Vagina (tissue), 2 donors: ENCODE results near the gene PICALM. TPM values are rescaled to one million over a fixed set of nuclear protein-coding genes. Genes with fewer than 3 reads are reported as not detected.

Experiments
- DNase-seq, 2 donors: peaks; one replicate each; pipeline ENCODE4 v3.0.0-alpha.2; 2017; ENCODE audit errors: extremely low spot score in 2 of 2
- H3K27ac ChIP-seq: fragments of 200-600 bp; sonication (generic); one replicate; pipeline ENCODE4 v1.5.1; 2019
- H3K27me3 ChIP-seq: fragments of 200-600 bp; sonication (generic); one replicate; pipeline ENCODE4 v1.5.1; 2019
- H3K36me3 ChIP-seq, 2 donors: fragments of 200-600 bp; sonication (generic); one replicate each; pipeline ENCODE4 v1.5.1; 2017 to 2019
- H3K4me1 ChIP-seq: fragments of 200-600 bp; sonication (generic); one replicate; pipeline ENCODE4 v1.5.1; 2019
- H3K4me3 ChIP-seq, 2 donors: fragments of 200-600 bp; sonication (generic); 1 replicate in 1 of 2; 2 replicates in 1 of 2; pipeline ENCODE4 v1.5.1; 2016 to 2019
- H3K9me3 ChIP-seq: fragments of 200-600 bp; sonication (generic); one replicate; pipeline ENCODE4 v1.5.1; 2019
- POLR2A ChIP-seq, 2 donors: fragments of 450-650 bp; IDR thresholded peaks; one replicate each; pipeline ENCODE4 v1.6.1; 2017; ENCODE audit warnings: antibody characterized with exemption in 2 of 2, mild to moderate bottlenecking in 2 of 2, moderate library complexity in 2 of 2
- POLR2AphosphoS5 ChIP-seq, 2 donors: sonication (generic); formaldehyde crosslinking; IDR thresholded peaks; one replicate each; pipeline ENCODE4 v1.9.0; 2017; ENCODE audit warnings: antibody characterized with exemption in 2 of 2, mild to moderate bottlenecking in 2 of 2, low read depth in 1 of 2; ENCODE audit not compliant: insufficient read depth in 1 of 2
- intact Hi-C: fragments of 100-400 bp; cut with DNase I; formaldehyde crosslinking; loops from one replicate; pipeline ENCODE4 v1.15.1; 2023
- total RNA-seq: library from RNA; depleted of rRNA; stranded (reverse); fragments of >200 nt; gene quantifications from one replicate; pipeline ENCODE4 v1.2.3, GENCODE V29; 2016
- TF ChIP-seq, protein P1 (sequence below), 3 experiments: fragments of 450-650 bp in 2 of 3; fragments of 200-600 bp in 1 of 3; sonication (generic) in 1 of 3; IDR thresholded peaks; one replicate each; pipeline ENCODE4 v1.5.1; 2017 to 2019; ENCODE audit warnings: antibody characterized with exemption in 3 of 3, mild to moderate bottlenecking in 2 of 3, moderate library complexity in 2 of 3

The PICALM gene, protein sequence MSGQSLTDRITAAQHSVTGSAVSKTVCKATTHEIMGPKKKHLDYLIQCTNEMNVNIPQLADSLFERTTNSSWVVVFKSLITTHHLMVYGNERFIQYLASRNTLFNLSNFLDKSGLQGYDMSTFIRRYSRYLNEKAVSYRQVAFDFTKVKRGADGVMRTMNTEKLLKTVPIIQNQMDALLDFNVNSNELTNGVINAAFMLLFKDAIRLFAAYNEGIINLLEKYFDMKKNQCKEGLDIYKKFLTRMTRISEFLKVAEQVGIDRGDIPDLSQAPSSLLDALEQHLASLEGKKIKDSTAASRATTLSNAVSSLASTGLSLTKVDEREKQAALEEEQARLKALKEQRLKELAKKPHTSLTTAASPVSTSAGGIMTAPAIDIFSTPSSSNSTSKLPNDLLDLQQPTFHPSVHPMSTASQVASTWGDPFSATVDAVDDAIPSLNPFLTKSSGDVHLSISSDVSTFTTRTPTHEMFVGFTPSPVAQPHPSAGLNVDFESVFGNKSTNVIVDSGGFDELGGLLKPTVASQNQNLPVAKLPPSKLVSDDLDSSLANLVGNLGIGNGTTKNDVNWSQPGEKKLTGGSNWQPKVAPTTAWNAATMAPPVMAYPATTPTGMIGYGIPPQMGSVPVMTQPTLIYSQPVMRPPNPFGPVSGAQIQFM
- total RNA-seq, result 237 TPM

DNA sequence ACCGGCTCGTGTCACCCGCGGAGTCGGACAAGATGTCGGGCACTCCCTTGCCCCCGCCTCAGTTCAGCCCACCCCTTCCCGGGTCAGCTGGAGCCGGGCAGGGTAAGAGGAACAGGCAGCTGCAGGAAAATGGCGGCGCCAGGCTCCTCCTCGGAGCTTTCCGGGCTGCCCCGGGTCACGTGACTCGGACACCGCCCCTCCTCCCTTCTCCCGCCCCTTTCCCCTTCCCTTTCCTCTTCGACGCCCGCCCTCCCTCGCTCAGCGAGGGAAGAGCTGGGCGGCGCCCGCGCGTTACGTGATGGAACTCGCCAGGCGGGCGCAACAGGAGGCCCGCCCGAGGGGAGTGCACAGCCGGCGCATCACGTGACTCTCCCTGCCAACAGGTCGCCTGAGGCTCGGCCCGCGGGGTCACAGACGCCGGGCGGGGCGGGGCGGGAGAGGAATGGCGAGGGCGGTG is at the start of gene PICALM:
Gene PICALM (minus strand): TSS at position 134 of the 457 bp plus-strand sequence. CDS start 304 bp downstream, outside the sequence.
- intact Hi-C loops, result no loop called here
- peak within 1 kb of the TSS; percentile 91 to 98 for H3K4me3 ChIP-seq
- H3K4me1 ChIP-seq, result peaks cover 36% of the 10 kb centered on the region
- TF ChIP-seq POLR2A (IDR thresholded peaks at IDR 0.05), result peak in 1 of 2 donors; percentile 74
- TF ChIP-seq, protein P1, sequence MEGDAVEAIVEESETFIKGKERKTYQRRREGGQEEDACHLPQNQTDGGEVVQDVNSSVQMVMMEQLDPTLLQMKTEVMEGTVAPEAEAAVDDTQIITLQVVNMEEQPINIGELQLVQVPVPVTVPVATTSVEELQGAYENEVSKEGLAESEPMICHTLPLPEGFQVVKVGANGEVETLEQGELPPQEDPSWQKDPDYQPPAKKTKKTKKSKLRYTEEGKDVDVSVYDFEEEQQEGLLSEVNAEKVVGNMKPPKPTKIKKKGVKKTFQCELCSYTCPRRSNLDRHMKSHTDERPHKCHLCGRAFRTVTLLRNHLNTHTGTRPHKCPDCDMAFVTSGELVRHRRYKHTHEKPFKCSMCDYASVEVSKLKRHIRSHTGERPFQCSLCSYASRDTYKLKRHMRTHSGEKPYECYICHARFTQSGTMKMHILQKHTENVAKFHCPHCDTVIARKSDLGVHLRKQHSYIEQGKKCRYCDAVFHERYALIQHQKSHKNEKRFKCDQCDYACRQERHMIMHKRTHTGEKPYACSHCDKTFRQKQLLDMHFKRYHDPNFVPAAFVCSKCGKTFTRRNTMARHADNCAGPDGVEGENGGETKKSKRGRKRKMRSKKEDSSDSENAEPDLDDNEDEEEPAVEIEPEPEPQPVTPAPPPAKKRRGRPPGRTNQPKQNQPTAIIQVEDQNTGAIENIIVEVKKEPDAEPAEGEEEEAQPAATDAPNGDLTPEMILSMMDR (IDR thresholded peaks at IDR 0.05), result no peak
- TF ChIP-seq POLR2AphosphoS5 (IDR thresholded peaks at IDR 0.05; ENCODE audit: insufficient read depth in 1 of 2, low read depth in 1 of 2), result peak; percentile 97
- no peaks in the 10 kb centered on the region for H3K9me3 ChIP-seq
- H3K36me3 ChIP-seq, result no peaks in the 10 kb centered on the region
- DNase-seq, result peak; percentile 99
- H3K27me3 ChIP-seq, result no peaks in the 10 kb centered on the region
- peak within 1 kb of the TSS; percentile 97 for H3K27ac ChIP-seq

DNA sequence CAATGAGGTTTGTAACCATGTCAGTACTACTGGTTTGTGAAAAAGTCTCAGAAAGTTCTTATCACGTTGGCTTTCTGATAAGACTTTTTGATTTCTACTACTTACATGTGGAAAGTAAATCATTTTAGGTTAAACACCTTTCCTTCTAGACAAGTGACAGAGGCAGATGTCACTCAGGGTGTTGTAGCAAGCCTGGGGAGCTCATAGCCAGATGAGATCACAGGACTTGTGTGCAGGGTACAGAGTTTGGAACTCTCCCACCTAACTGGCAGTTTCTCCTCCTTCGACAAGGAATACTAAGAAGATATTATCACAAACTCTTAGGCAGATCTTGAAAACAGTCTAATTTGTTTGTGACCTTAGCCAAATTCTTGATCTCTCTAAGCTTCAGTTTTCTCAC is 49.4 kb upstream of the PICALM start:
- Histone ChIP-seq H3K27me3 (no peaks in the 10 kb centered on the region), H3K4me3 (no peak overlapping the region), H3K27ac (no peak overlapping the region), H3K4me1 (peaks cover 12% of the 10 kb centered on the region), H3K9me3 (no peaks in the 10 kb centered on the region), H3K36me3 (no peaks in the 10 kb centered on the region)
- DNase-seq, result no peak
- TF ChIP-seq POLR2A (IDR thresholded peaks at IDR 0.05) (no peak), POLR2AphosphoS5 (IDR thresholded peaks at IDR 0.05; ENCODE audit: insufficient read depth in 1 of 2, low read depth in 1 of 2) (no peak)
- TF ChIP-seq, protein P1 (IDR thresholded peaks at IDR 0.05), result no peak
- intact Hi-C loops, result no loop called here

DNA sequence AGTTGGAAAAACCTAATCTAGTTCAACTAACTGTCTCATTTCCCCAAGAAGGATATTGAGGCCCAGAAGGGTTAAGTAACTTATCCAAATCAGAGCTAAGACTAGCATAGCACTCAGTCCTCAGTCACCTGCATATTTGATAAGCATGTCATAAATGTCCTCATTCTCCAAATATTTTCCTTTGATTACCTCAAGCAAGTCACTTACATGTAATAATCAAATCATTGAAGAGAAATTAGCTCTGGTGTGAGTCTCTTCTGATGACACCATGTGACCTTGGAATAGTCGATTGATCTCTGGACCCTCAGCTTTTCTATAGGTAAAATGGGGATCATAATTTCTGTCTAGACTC is 48.8 kb upstream of the PICALM start:
- no peaks in the 10 kb centered on the region for H3K9me3 ChIP-seq
- H3K4me1 ChIP-seq, result peaks cover 12% of the 10 kb centered on the region
- no peaks in the 10 kb centered on the region for H3K36me3 ChIP-seq
- intact Hi-C loops, result no loop called here
- no peak overlapping the region for H3K4me3 ChIP-seq
- H3K27me3 ChIP-seq, result no peaks in the 10 kb centered on the region
- no peak overlapping the region for H3K27ac ChIP-seq
- TF ChIP-seq, protein P1 (IDR thresholded peaks at IDR 0.05), result no peak
- no peak for TF ChIP-seq POLR2AphosphoS5 (IDR thresholded peaks at IDR 0.05; ENCODE audit: insufficient read depth in 1 of 2, low read depth in 1 of 2)
- TF ChIP-seq POLR2A (IDR thresholded peaks at IDR 0.05), result no peak
- no peak for DNase-seq

DNA sequence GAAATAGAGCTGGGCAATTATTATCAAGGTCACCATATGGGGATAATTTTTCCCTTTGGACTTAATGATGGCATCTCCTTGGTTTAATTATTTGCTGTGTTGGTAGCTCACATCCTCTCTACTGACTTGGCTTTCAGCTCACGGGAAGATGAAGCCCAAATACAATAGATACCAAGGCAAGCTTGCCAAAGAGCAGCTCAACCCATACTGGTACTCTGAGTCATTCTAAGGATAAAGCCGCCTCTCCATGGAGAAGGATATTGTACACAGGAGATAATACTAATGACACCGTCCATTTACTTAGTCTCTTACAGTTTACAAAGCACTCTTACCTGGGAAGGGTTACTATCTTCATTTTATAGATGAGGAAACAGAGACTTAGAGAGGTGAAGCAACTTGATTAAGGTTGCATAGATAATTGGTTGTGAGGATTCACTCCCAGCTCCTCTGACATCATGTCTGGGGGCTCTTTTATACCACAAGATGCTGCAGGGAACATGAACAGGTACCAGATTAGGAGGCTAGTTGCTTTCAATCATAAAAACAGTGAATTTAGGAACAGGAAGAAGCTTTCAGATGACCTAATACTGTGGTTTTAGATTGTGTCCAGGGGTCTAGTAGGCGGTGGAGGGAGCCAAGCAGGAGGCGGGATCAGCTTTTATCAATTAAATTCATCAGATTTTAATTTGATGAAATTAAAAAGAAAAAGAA is 48.3 kb upstream of the PICALM start:
- intact Hi-C loops, result no loop called here
- no peaks in the 10 kb centered on the region for H3K27me3 ChIP-seq
- no peaks in the 10 kb centered on the region for H3K36me3 ChIP-seq
- TF ChIP-seq POLR2A (IDR thresholded peaks at IDR 0.05) (no peak), POLR2AphosphoS5 (IDR thresholded peaks at IDR 0.05; ENCODE audit: insufficient read depth in 1 of 2, low read depth in 1 of 2) (no peak)
- H3K27ac ChIP-seq, result no peak overlapping the region
- DNase-seq, result no peak
- peaks cover 12% of the 10 kb centered on the region for H3K4me1 ChIP-seq
- no peaks in the 10 kb centered on the region for H3K9me3 ChIP-seq
- no peak overlapping the region for H3K4me3 ChIP-seq

DNA sequence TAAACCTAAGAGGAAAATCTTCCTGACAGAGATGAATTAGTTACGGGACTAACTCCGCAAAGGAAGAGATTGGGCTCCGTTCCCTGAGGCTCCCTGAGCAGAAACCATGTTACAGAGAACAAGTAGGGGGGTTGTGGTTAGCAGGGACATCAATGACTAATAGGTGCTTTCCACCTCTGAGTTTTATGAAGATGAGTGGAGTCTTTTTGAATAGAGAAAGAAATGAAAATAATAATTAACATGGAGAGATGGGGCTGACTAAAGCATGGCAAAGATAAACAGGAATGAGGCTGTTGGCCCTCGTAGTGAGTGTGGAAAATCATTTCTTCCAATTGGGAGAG is 47.5 kb upstream of the PICALM start:
- Histone ChIP-seq H3K27me3 (no peaks in the 10 kb centered on the region), H3K36me3 (no peaks in the 10 kb centered on the region), H3K27ac (no peak overlapping the region), H3K9me3 (no peaks in the 10 kb centered on the region), H3K4me3 (no peak overlapping the region), H3K4me1 (peaks cover 12% of the 10 kb centered on the region)
- TF ChIP-seq POLR2A (IDR thresholded peaks at IDR 0.05) (no peak), POLR2AphosphoS5 (IDR thresholded peaks at IDR 0.05; ENCODE audit: insufficient read depth in 1 of 2, low read depth in 1 of 2) (no peak)
- TF ChIP-seq, protein P1 (IDR thresholded peaks at IDR 0.05), result no peak
- intact Hi-C loops, result no loop called here
- DNase-seq, result no peak
